CD4-positive, alpha-beta T cell treated with Interleukin-15 for 4 hours (primary cell): ENCODE data around the gene RIN3.

Source experiments
- DNase-seq: peaks from one replicate; pipeline ENCODE4 v3.0.0-alpha.2; 2020; ENCODE audit warnings: low spot score

Gene RIN3, protein sequence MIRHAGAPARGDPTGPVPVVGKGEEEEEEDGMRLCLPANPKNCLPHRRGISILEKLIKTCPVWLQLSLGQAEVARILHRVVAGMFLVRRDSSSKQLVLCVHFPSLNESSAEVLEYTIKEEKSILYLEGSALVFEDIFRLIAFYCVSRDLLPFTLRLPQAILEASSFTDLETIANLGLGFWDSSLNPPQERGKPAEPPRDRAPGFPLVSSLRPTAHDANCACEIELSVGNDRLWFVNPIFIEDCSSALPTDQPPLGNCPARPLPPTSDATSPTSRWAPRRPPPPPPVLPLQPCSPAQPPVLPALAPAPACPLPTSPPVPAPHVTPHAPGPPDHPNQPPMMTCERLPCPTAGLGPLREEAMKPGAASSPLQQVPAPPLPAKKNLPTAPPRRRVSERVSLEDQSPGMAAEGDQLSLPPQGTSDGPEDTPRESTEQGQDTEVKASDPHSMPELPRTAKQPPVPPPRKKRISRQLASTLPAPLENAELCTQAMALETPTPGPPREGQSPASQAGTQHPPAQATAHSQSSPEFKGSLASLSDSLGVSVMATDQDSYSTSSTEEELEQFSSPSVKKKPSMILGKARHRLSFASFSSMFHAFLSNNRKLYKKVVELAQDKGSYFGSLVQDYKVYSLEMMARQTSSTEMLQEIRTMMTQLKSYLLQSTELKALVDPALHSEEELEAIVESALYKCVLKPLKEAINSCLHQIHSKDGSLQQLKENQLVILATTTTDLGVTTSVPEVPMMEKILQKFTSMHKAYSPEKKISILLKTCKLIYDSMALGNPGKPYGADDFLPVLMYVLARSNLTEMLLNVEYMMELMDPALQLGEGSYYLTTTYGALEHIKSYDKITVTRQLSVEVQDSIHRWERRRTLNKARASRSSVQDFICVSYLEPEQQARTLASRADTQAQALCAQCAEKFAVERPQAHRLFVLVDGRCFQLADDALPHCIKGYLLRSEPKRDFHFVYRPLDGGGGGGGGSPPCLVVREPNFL

GRCh38 chr14:92513204-92513965 lies at the start of gene RIN3:
Gene RIN3 (plus strand): TSS chr14:92513781. CDS start chr14:92513933, 152 bp downstream.
- DNase-seq = no peak

- DNase-seq = no peak
Observed at GRCh38 chr14:92464156-92464555, 49.4 kb upstream of the RIN3 start.

DNA sequence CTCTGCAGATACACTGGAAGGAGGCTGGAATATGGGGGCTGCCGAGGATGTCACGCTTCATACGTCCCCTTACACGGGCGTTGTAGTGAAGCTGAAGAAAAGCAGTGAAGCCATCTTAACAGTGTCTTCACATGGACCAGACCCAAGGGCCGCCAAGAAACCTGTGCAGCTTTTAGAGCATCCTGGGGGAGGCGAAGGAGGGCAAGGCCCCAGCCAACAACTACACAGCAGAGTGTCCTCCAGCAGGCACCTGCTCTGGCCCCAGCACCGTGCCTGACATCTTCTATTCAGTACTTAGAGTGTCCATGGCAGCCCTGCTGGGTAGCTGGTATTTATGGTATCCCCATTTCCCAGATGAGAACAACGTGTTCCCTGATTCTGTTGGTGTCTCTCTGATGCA lies 48.9 kb upstream of the RIN3 start:
- no peak for DNase-seq

GRCh38 chr14:92465353-92466055 lies 48.1 kb upstream of the RIN3 start:
- no peak for DNase-seq

DNA sequence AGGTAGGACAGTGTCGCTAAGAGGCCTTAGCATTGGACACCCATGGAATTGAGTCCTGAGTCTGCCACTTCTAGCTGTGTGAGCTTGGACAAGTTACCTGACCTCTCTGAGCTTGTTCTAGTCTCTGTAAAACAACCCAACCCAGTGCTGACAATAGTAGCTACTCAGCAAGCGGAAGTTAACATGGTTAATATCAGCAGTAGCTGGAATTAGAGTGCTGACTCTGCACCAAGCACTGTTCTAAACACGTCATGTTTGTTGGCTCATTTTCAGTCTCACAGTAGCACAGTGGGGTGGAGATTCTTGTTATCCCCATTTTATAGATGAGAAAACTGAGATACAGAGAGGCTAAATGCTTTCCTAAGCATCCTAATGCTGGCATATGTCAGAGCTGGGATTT lies 47.5 kb upstream of the RIN3 start:
- DNase-seq = no peak

DNA sequence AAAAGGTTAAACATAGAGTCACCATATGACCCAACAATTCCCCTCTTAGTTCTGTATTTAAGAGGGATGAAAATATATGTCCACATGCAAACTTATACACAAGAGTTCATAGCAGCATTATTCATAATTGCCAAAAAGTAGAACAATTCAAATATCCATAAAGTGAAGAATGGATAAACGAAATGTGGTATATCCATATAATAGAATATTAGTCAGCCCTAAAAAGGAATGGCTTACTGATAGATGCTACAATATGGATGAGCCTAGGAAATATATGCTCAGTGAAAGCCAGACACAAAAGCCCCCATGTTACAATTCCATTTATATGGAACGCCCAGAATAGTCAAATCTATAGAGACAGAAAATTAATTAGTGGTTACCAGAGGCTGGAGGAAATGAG lies 44.1 kb upstream of the RIN3 start:
- no peak for DNase-seq

DNA sequence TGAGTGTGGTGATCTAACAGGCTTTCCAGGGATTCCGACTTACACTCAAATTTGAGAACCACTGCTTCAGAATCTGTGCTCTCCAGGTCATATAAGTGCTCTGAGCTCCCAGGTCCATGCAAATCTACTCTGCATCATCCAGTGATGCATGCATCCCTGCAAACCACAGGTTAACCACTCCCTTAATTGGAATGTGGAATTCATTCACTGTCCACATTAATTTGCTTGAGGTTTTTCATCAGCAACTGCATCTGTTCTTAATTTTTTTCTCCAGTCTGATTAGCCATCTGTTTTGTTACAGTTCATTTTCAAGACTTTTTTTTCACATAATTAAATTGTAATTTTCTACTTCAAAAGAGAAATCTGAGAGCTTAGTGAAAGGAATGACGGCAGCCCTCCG lies 43.4 kb upstream of the RIN3 start:
- DNase-seq = no peak

- DNase-seq = no peak
Observed at GRCh38 chr14:92470811-92471210, 42.8 kb upstream of the RIN3 start.

- no peak for DNase-seq
Observed at GRCh38 chr14:92471919-92472318, 41.7 kb upstream of the RIN3 start.

GRCh38 chr14:92472860-92473259 lies 40.7 kb upstream of the RIN3 start:
- DNase-seq = no peak

GRCh38 chr14:92473261-92473968 lies 40.2 kb upstream of the RIN3 start:
- DNase-seq = no peak

DNA sequence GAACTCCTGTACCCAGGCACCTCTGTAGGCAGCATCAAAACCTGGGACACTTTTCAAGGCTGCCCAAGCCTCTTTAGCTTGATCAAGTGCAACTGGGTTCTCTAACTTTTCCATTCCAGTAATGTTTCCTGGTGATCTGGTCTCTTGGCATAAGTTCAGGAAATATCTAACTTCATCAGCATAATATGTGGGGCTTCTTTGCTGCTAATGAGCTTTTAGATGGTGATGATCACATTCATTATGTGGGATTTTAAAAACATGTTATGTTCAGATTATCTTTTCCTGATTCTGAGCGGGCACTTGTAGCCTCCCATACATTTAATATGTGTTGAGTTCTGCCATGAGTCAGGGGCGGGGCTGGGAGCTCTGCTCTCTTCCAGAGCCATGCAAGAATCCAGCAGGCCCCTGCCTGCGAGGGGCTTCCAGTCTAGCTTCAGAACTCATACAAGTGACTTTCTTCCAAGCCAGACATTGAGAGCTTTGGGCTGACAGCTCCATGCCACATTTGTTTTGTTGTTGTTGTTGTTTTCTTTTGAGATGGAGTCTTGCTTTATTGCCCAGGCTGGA lies 39.5 kb upstream of the RIN3 start:
- no peak for DNase-seq

DNA sequence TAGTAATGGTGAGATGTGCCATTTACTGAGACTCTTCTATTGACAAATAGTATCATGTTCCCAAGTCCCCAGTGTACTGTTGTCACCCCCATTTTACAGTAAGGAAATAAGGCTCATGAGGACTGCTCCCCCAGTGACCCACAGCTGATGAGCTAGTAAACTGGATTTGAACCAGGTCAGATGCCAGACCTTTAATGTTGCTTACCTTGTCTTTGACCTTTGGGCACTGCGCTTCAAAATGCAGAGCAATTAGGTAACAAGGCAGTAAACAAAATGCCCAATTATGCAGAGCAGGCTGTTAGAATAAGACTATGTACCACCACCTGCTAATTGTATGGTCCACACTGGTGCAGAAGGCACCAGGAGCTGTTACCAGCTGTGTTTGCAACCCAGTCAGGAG lies 38.5 kb upstream of the RIN3 start:
- DNase-seq = no peak

DNA sequence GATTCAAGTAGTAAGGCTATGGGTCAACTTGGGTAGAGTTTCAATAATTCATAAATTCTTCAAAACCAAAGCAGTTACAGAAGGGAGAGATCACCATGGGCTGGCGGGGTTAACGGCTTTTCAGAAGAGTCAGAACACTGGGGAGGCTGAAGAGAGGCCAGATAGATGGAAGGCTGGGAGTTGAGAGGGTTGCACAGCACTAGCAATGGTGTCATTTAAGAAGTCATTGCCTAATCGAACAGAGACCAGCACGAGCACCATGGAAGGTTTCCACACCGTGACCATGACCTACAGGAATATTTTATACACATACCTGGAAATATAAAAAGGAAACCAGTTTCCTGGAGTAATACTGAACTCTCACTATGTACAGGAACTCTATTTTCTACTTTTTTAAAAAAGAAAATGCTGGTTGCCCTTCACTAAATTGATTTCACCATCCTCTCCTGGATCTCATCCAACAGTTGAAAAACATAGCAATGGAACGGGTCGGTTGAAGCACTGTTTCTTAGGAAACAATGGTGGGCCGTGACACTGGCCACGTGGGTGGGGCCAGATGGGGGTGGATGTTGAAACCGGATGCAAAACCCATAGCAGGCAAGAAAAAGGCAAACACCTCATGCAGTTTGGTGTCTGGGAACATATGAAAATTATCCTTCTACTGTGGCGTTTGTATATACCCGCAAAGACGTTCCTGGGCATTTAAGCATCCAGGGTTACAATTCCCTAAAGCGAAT lies 38.0 kb upstream of the RIN3 start:
- no peak for DNase-seq

- no peak for DNase-seq
Observed at GRCh38 chr14:92480856-92481255, 32.7 kb upstream of the RIN3 start.

DNA sequence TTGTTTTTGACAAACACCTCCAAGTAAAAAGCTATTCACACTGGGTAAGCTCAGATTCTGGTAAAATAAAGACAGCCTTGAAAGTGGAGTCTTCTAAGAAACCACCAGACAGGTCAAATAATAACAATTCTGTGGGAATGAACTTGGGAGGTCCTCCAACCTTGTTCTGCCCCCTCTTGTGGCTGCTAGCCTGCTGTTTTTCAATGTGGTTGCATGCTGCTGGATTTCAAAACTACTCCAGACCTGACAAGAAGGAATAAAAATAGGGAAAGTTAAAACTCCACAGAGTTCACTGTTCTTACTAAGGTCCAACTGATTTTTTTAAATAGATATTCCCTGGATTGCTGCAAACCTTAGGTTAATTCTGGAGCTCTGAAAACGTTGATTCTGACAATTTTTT lies 32.2 kb upstream of the RIN3 start:
- no peak for DNase-seq

GRCh38 chr14:92481811-92482555 lies 31.6 kb upstream of the RIN3 start:
- DNase-seq = no peak

- no peak for DNase-seq
Observed at GRCh38 chr14:92482621-92483319, 30.8 kb upstream of the RIN3 start.
